HG03039 (cell line): ENCODE data around the gene METAP1D.

Experiments used
- ATAC-seq: cut with Tn5 transposase; IDR thresholded peaks from one replicate; pipeline ENCODE4 v1.9.1; 2021; ENCODE audit warnings: mild to moderate bottlenecking, moderate library complexity; ENCODE audit not compliant: unreplicated experiment

Gene METAP1D

DNA sequence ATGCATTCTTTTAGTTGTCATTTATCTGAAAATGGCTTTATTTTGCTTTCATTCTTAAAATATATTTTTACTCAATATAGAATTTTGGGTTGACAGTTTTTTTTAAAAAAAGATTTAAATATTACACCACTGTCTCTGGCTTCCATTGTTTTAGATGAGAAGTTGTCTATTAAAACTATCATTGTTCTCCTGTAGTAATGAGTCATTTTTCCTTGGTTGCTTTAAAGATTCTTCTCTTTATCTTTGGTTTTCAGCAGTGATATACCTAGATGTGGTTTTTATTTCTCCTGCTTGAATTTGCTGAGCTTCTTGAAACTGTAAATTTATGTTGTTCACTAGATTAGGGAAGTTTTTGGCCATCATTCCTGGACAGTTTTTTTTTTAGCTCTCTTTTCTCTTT is 129.7 kb downstream of the METAP1D start:
- ATAC-seq: no peak
